ENCODE data around the gene DAPK3. TPM values are rescaled to one million over a fixed set of nuclear protein-coding genes. Genes with fewer than 3 reads are reported as not detected.

DAPK3 gene
- 100 to 1,000 TPM in 2 of 5 donors, 10 to 100 TPM in 3; 58.5 to 238 (median 75.8) TPM for total RNA-seq
- 10 to 100 TPM; 47.0 to 73.5 (median 51.9) TPM for polyA plus RNA-seq
- long read RNA-seq, donor 1, partial matches to known transcripts, result 7 of 18 reads
- long read RNA-seq, donor 1, other reads (novel, unspliced or antisense), result 5 of 18 reads
- long read RNA-seq, donor 2, transcript DAPK3-205 (3 exons, 2,058 nt), result major isoform, 5 of 15 reads
- long read RNA-seq, donor 2, partial matches to known transcripts, result 0 of 15 reads
- long read RNA-seq, donor 2, other reads (novel, unspliced or antisense), result 8 of 15 reads
- long read RNA-seq, donor 3, partial matches to known transcripts, result 0 of 2 reads
- long read RNA-seq, donor 3, other reads (novel, unspliced or antisense), result 0 of 2 reads
- long read RNA-seq, donor 4, partial matches to known transcripts, result 0 of 1 reads
- long read RNA-seq, donor 4, other reads (novel, unspliced or antisense), result 0 of 1 reads
- long read RNA-seq, donor 5, partial matches to known transcripts, result 0 of 9 reads
- long read RNA-seq, donor 5, other reads (novel, unspliced or antisense), result 8 of 9 reads
- long read RNA-seq, donor 6, transcript DAPK3-205 (3 exons, 2,058 nt), result major isoform, 6 of 42 reads
- long read RNA-seq, donor 6, transcript DAPK3-206 (4 exons, 671 nt), result major isoform, 6 of 42 reads
- long read RNA-seq, donor 6, partial matches to known transcripts, result 5 of 42 reads
- long read RNA-seq, donor 6, other reads (novel, unspliced or antisense), result 22 of 42 reads
- long read RNA-seq, donor 7, partial matches to known transcripts, result 0 of 18 reads
- long read RNA-seq, donor 7, other reads (novel, unspliced or antisense), result 16 of 18 reads
- long read RNA-seq, donor 8, partial matches to known transcripts, result 0 of 2 reads
- long read RNA-seq, donor 8, other reads (novel, unspliced or antisense), result 0 of 2 reads
- long read RNA-seq, donor 9, result 0 reads
- long read RNA-seq, donor 10, partial matches to known transcripts, result 0 of 1 reads
- long read RNA-seq, donor 10, other reads (novel, unspliced or antisense), result 0 of 1 reads

DNA sequence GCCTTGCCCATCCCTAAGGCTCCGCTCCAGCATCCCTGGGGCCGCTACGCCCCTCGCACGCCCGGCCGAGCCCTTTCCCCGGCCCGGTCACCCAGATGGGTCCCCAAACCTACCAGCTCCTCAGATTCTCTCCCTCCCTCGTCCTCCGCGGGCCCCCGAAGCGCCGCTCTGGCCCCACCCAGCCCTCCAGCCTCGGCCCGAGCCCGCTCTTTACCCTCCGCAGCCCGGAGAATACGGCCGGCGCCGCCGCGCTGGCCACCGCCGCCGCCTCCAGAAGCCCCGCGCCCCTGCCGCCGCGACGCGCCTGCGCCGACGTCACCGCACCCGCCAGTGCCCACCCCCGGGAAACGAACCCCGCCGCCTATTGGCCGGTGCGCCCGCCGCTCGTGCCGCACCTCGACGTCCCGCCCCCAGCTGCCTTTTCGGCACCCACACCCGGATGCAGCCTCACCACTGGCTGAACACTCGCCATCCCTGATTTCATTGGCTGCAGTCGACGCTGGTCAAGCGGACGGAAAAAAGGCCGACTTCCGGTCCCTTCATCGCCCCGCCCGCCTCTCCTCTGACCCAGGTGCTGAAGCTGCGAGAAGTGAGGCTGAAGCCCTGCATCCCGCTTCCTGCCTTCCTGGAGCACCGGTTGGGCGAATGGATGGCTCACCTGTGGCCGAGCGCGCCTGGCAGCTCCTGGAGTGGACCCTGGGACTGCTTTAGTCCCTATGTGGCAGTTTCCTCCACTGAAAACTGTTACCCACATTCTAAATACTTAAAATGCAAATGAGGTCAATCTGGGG is at the start of gene DAPK3:
Gene DAPK3, minus strand, starts transcription at position 292 of the 791 bp plus-strand sequence. CDS start 1,364 bp downstream, outside the sequence.
- Histone ChIP-seq H3K27ac (peak within 1 kb of the TSS; percentile 96 to 99 (median 98)), H3K4me3 (peak within 1 kb of the TSS; percentile 76 to 98 (median 90)), H3K4me1 (peaks cover 43 to 55% (median 48%) of the 10 kb centered on the region in 4 donors), H3K9me3 (no peaks in the 10 kb centered on the region), H3K36me3 (peaks cover 29 to 42% (median 35%) of the 10 kb centered on the region in 4 donors), H3K27me3 (no peaks in the 10 kb centered on the region)
- peak; percentile 98 to 99 for DNase-seq
- TF ChIP-seq POLR2AphosphoS5 (IDR thresholded peaks at IDR 0.05), result peak; percentile 72 to 93 (median 83)
- TF ChIP-seq EP300 (IDR thresholded peaks at IDR 0.05), result no peak
- TF ChIP-seq POLR2A (IDR thresholded peaks at IDR 0.05), result peak in 2 of 4 donors; percentile 21 to 70
- TF ChIP-seq, protein P1, sequence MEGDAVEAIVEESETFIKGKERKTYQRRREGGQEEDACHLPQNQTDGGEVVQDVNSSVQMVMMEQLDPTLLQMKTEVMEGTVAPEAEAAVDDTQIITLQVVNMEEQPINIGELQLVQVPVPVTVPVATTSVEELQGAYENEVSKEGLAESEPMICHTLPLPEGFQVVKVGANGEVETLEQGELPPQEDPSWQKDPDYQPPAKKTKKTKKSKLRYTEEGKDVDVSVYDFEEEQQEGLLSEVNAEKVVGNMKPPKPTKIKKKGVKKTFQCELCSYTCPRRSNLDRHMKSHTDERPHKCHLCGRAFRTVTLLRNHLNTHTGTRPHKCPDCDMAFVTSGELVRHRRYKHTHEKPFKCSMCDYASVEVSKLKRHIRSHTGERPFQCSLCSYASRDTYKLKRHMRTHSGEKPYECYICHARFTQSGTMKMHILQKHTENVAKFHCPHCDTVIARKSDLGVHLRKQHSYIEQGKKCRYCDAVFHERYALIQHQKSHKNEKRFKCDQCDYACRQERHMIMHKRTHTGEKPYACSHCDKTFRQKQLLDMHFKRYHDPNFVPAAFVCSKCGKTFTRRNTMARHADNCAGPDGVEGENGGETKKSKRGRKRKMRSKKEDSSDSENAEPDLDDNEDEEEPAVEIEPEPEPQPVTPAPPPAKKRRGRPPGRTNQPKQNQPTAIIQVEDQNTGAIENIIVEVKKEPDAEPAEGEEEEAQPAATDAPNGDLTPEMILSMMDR (IDR thresholded peaks at IDR 0.05), result peak in 2 of 7 experiments; percentile 10 to 44
- intact Hi-C loops (cut with DNase I; ENCODE audit: low total_unique reads), result no loop called here
- WGBS, 5 donors, result 0 to 1% (median 1%) methylated on average over 37 to 73 of the region's 73 CpGs

DNA sequence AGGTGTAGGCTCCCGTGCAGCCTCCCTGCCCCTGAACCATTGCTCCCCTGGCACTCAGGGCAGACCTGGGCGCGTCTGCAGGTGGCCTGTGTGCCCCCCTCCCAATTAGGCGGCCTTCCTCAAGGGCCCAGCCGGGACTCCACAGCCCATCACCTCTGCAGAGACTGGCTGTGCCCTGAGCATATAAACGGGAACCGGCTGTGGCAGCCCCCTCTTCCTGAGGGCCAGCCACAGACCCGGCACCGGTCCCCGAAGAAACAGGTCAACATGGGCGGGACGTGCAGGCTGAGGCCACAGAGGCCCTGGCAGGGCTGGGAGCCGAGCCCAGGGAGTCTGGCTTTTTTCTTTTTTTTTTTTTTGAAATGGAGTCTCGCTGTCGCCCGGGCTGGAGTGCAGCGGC is 48.7 kb upstream of the DAPK3 start:
- H3K4me1 ChIP-seq, result peaks cover 27 to 68% (median 47%) of the 10 kb centered on the region in 4 donors
- peak in 1 of 2 donors; percentile 57 for DNase-seq
- TF ChIP-seq POLR2A (IDR thresholded peaks at IDR 0.05) (no peak), EP300 (IDR thresholded peaks at IDR 0.05) (no peak), POLR2AphosphoS5 (IDR thresholded peaks at IDR 0.05) (no peak)
- TF ChIP-seq, protein P1 (IDR thresholded peaks at IDR 0.05), result no peak
- intact Hi-C loops (cut with DNase I; ENCODE audit: low total_unique reads), result no loop called here
- no peaks in the 10 kb centered on the region for H3K9me3 ChIP-seq
- H3K27ac ChIP-seq, result peak overlapping the region; percentile 21 to 83 (median 73)
- WGBS, 5 donors, result 29 to 64% (median 36%) methylated on average over 13 to 17 of the region's 17 CpGs
- H3K27me3 ChIP-seq, result no peaks in the 10 kb centered on the region
- H3K36me3 ChIP-seq, result peaks cover 15 to 70% (median 52%) of the 10 kb centered on the region in 4 donors
- H3K4me3 ChIP-seq, result peak overlapping the region in 1 of 4 donors; percentile 22

DNA sequence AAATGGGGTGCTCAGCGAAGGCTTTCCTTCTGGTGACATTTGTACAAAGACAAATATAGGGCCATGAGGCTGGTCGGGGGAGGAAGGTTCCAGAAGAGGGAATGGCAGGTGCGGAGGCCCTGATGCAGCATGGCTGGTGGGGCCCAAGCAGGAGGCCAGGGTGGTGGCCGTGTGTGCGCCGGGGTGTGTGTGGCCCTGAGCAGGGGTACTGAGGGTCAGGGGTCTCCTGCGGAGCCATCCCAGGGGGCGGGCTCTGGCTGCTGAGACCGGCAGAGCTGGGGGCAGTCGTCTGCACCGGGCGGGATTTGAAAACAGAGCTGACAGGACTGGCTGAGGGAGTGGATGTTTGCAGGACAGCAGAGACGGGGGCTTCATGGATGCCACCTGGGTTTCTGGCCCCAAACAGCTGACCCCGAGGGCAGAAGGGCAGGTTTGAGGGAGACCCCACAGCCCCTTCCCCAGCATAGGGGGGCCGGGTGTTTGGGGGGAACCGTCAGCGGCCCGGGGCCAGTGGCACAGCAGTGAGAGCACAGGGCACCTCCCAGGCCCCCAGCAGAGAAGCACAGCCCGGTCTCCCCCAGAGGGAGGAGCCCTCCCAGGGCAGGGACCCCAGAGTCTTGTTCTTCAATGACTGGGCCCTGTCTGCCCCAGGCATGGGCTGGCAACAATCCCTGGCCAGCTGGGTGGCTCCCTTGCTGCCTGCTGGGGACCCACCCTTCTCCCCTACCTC is 48.0 kb upstream of the DAPK3 start:
- 74 to 88% (median 85%) methylated on average over 11 to 19 of the region's 19 CpGs for WGBS, 5 donors
- peak overlapping the region in 1 of 4 donors; percentile 22 for H3K4me3 ChIP-seq
- intact Hi-C loops (cut with DNase I; ENCODE audit: low total_unique reads), result no loop called here
- peak overlapping the region; percentile 21 to 83 (median 73) for H3K27ac ChIP-seq
- peaks cover 34 to 73% (median 53%) of the 10 kb centered on the region in 4 donors for H3K4me1 ChIP-seq
- H3K9me3 ChIP-seq, result no peaks in the 10 kb centered on the region
- TF ChIP-seq, protein P1 (IDR thresholded peaks at IDR 0.05), result no peak
- TF ChIP-seq POLR2A (IDR thresholded peaks at IDR 0.05) (no peak), EP300 (IDR thresholded peaks at IDR 0.05) (no peak), POLR2AphosphoS5 (IDR thresholded peaks at IDR 0.05) (no peak)
- no peaks in the 10 kb centered on the region for H3K27me3 ChIP-seq
- peaks cover 17 to 70% (median 52%) of the 10 kb centered on the region in 4 donors for H3K36me3 ChIP-seq
- DNase-seq, result no peak
